Retina (tissue), 1 donor: ENCODE results near the gene TCF7L1.

Experiments
- DNase-seq: peaks from one replicate; pipeline ENCODE4 v3.0.0-alpha.2; 2016

TCF7L1 gene

DNA sequence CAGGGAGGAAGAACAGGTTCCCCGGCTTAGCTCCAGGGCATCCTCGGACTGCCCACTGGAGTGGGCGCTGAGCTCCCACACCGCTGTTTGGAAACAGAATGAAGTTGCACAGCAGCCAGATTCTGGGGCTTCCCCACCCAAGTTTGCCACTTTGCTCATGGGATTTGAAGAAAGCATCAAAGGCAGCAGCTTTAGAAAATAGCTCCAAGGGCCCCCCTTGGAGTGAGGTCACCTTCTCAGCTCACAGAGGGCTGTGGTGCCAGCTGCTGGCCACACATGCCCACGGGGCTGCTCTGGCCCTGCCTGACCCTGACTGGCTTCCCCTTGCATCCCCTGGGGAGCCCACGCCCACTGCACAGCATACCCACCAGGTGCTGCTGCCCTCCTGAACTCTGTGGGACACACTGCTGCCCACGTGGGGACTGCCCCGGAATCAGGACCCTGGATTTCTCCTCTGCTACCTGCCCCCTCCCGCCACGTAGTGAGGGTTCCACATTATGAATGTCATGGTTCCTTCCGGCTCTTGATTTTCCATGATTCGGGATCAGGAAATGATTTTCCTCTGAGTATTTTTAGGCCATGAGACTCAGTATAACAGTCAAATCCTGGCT lies 124.3 kb downstream of the TCF7L1 start:
- no peak for DNase-seq

DNA sequence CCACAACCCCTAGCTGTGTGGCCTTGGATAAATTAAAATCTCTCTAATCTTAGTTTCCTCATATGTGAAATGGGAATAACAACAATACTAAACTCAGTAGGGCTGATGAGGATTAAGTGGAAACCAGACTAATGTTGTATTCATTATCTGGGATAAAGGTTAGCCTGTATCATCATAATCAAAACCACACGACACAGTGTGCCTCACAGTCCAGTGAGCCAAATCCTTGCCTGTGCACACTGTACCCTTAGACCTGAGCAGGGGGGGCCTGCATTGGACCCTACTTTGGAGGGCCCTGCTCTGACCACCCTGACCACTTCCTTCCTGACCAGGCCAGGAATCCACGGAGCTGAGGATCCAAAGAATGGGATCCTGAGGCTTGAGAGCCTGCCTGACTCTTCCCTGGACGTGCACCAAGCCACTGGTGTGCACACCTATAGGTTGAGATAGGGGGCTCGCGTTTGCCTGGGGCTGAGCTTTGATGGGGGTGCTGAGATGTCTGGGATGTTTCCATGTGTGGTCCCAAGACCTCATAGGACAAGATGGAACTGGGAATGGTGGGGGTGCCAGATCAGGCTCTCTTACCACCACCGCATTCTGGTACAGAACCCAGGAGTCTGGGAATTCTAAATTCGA lies 124.9 kb downstream of the TCF7L1 start:
- DNase-seq: no peak

DNA sequence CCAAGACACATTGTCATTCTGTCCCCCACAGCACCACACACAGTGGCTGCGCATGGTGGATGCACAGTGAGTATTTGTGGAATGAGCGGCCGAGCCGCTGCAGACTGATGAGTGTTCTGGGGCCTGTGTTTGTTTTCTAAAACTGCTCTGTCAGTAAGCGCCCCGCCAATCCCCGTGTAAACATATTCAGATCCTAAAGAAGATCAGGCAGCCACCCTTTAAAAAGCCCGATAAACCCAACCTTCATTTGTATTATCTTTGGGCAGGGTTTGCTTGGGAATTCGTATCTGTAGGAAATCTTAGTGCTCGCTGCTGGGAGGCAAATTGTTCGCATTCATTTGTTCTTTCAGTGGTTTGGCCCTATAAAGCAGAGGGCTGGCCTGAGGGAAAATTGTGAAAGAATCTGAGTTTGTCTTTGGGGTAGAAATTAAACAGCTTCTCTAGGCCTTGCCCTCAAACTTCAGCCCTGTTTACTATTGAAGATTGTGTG lies 126.0 kb downstream of the TCF7L1 start:
- DNase-seq: peak; percentile 69

DNA sequence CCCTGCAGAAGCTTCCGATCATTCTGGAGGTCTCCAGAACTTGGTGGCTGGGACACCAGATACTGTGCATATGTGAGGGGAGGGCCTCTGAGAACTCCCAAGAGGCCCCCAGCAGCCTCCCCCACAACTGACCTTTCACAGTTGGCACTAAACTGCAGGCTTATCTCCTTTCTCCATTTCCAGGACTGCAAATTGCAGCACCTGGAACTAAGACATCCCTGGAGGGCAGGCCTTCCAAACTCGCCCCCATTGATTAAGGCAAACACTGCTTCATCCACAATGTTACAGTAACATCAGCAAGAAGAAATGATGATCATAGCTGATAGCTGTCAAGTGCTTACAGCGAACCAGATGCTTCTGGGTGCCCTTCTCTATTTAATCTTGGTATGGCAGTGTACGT lies 126.7 kb downstream of the TCF7L1 start:
- DNase-seq: no peak

DNA sequence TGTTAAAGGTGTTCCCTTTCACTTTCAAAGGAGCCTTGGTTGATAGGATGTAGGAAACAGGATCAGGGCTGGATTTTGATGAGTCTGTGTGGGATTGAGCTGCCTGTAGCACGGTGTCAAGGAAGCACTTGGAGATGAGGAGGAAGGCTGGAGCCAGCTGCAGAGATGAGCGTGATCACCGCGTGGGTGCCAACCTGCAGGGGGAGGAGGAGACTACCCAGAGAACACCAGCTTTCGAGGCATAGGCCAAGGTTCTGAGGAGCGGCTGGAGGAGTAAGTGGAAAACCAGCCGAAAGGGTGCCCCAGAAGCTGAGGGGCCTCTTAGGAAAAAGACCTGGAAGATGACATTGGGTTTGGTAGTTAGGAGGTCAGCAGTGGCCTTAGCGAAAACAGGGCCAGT lies 130.4 kb downstream of the TCF7L1 start:
- DNase-seq: no peak

DNA sequence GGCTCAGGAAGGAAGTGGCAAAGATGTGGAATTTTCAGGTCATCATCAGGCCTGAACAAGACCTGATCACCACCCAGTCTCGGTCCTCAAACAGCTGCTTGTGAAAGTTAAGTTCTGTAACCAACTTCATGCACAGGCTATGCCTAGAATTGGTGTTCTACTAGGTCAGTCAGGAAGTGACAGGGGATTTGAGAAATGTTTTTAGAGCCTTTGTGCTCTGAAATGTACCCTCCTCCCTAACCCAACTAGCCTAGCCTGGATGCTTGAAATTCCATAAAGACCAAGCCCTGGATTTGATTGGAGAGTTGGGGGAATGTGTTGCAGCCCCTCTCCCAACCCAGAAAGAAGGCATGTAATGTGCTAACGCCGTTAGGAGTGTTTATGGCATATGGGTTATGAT lies 131.3 kb downstream of the TCF7L1 start:
- DNase-seq: no peak

DNA sequence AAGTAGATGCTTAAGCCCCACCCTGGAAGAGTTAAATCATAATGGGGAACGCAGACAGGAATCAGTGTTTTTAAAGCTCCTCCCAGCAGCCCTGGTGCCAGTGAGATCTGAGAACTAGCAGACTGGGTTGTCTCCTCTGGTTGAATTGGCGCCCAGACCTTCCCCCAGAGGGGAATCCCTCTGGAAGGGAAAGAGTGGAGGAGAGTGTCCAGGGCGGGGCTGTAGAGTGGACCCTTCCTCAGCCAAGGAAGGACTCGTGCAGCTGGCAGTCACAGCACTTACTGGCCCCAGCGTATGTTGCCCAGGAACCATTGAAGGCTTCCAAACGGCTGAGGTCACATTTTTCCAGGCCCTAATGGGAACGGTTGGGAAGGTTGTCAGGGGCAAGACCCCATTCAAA lies 132.1 kb downstream of the TCF7L1 start:
- no peak for DNase-seq

DNA sequence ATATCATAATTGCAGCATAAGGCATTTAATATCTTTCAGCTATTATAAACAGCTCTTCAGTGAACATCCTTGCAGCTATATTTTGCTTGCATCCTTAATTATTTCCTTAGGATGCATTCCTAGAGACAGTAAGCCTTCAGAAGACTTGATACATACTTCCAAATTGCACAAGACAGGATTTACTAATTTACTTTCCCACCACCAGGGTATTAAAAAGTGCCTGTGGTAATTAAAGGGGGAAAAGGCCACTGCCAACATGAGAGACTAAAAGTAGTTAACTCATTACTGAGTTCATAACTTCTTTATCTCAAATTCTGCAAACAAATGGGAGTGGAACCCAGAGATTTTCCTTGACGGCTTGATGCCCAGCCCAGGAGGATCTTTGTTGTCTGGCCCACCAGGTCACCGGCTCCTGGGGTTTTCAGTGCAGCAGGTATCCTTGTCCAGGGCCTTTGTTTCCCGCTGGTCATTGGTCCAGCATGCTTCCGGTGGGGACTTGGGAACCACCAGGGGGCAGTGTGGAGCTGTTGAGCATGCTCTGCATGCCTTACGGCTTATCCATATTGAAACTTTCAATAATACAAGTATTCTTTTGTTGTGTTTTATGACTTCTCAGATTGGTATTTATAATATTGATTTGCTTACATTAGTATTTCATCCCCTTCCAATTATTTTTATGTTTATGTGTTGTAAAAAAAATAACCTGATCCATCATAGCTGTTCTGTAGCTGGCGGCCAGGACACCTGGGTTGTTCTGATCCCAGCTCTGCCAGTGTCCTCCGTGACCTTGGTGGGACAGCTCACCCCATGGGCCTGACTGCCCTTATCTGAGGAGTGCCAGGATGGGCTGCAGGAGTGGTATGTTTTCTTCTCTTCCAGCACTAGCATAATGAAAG lies 133.2 kb downstream of the TCF7L1 start:
- no peak for DNase-seq

DNA sequence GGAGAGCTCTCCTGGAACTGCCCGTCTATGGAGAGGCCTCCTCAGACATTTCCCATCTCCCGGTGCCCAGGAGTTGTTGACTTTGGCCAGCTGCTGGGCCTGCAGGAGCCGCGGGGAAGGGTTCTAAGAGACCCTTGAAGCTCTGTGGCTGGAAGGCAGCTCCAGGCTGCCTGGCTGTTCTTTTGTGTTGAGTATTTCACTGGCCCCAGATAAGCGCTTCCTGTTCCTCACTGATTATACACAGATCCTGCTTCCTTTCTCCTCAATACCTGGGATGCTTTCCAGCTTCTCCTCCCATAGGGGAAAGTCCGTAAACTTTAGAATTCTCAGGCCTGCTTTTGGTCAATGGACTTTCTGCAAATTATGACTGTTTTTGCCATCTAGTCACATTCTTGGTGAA lies 136.8 kb downstream of the TCF7L1 start:
- no peak for DNase-seq

DNA sequence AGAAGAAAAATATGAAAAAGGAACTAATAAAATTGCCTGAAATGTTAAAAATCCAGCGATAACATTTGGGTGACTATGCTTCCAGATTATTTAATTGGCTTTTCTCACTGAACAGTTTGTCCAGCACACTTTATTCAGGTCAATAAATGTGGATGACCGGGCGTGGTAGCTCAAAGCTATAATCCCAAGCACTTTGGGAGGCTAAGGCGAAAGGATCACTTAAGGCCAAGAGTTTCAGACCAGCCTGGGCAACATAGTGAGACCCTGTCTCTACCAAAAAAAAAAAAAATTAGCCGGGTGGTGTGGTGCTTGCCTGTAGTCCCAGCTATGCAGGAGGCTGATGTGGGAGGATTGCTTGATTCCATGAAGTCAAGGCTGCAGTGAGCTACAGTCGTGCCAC lies 139.2 kb downstream of the TCF7L1 start:
- DNase-seq: no peak

DNA sequence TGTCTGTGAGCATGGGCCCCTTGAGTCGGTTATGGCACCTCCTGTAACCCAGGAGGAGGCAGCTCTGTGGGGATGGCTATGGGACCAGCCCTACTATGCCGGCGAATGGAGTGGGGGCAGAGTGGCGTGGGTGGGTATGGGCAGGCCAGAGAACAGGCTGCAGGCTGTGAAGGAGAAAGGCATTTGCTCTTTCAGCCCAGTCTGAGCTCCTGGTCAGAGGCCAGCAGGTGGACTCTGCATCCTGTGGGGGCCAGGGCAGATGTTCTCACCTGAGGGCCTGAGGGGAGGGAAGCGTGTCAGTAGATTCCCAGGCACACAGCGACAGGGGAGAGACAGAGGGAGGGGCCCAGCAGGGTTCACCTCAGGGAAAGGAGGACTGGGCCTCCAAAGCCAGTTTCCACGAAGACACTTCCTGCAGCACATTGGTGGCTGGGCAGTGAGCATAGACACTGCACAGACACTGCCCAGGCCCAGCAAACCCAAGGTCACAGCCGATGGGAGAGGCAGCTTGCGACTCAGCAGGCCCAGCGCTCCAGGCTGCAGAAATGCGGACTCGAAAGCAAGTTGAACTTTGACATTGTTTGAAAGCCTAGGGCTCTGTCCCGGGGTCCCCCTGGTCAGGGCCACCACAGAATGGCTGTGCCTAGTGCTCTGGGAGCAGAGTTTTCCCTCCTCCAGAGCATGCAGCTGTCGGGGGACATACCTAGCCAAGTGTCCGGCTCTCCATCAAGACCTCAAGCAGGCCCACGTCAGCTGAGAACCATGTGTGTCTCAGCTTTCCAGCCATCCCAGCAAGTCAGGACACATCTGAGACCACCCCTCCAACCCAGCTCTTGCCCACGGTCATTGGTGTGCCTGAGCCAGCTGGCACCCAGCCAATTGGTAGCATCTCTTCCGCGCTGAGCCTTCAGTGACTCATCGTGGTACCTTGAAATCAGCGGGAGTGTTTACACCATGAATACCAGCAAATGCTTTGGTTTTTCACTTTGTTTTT lies 140.8 kb downstream of the TCF7L1 start:
- DNase-seq: no peak

DNA sequence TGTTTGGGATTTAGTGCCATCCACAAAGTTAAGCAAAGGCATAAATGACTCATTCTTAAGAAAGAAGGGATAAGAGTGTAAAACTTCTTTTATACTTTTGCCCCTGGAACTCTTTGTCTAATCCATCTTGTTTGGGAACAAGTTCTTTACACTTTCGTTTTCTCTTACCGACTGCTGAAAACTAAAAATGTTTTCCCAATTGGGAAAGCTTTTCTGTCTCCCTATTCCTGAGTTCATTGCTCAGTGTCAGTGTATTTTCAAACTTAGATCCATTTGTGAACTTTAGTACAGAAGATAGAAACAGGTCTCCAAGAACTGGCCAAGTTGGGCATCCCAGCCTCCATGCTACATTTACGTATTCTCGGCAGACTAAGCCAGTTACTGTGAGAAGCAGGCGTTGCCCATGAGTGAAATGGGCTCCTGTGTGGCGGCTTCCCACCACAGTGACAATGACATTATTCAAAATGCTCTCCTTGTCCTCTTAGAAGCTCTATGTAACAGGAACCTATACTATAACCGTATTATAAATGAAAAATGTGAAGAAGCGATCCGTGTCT lies 142.9 kb downstream of the TCF7L1 start:
- no peak for DNase-seq

DNA sequence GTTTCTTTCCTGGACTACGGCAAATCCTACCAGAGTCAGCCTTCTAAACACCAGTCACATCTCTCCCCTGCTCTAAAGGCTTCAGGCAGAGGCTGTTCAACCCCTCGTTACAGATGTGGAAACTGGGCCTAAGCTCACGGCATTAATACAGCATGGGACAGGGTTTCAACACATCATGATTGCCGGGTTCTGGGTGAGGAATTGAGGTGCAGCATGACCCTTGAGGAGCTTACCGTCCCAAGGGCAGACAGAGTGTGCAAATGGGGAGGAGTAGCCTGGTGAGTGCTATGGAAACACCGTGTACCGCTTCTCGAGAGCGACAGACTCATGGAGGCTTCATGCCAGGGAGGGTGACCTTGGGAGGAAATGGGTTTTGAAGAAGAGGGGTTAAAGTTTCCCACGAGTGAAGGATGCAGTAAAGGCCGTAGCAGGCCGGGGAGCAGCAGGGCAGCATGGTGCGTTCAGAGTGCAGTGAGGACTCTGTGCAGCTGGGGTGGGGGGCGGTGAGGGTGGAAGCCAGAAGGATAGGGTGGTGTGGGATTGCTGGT lies 143.5 kb downstream of the TCF7L1 start:
- no peak for DNase-seq

DNA sequence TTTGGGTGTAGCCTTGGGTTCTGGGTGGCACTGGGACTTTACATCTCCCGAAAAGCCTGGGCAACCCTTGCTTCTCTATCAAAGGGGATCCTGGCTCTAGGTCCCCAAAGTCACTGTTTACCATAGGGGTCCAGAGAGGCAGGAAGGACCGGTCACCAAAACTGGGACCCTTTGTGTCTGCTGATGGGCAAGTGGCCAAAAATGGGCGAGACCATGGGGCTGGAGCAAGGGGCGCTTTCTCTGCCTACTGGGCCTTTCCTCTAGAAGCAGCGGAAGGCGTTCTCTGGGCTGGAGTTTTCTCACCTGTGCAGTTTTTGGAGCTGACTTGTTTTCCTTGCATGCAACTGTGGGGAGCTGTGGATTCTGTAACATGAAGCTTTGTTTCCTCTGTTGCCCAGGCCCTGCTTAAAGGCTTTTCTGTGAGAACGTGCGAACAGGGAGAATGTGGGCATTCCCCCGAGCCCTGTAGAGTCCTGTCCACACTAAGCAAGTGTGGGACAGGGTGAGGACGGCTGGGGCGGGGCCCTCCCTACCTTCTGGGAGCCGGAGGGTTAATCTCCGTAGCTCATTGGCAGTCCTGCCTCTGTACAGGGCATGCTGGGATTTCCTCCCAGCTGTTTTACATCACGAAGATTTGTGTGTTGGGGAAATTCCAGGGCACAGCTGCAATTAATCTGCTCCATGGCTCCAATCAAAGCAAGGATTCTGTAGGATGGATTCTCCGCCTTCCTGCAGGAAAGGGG lies 144.4 kb downstream of the TCF7L1 start:
- no peak for DNase-seq

DNA sequence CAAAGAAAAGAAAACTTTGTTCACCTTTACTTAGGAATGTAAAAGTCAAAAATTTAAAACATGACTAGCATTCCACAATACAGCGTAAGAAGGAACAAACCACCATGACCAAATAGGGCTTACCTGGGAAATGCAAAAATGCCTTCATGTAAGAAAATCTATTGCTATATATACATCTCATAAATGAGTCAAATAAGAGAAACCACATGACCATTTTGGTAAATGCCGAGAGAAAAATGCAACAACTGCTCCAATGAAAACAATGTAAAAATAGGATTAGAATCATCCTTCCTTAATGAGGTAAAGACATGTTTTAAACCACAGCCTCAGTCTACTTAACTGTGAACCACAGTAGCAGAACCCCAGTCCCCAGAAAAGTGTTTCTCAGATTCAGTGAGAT lies 145.2 kb downstream of the TCF7L1 start:
- DNase-seq: no peak

DNA sequence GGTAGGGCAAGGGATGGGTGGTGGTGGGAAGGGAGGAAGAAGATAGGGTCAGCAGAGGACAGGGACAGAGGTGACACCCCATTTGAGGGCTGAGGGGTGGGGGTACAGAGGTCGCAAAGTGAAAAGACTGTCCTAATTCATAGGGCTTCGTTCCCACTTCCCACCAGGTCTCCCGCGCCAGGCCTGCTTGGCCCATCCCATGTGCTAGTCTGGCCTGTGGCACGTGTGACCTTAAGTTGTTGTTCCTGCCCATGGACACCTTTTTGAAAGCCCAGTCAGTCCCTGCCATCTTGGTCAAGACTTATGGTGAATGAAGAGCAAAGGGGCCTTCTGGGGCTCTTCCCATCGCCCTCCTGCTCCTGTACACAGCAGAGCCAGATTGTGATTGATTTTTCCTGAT lies 148.4 kb downstream of the TCF7L1 start:
- DNase-seq: no peak

DNA sequence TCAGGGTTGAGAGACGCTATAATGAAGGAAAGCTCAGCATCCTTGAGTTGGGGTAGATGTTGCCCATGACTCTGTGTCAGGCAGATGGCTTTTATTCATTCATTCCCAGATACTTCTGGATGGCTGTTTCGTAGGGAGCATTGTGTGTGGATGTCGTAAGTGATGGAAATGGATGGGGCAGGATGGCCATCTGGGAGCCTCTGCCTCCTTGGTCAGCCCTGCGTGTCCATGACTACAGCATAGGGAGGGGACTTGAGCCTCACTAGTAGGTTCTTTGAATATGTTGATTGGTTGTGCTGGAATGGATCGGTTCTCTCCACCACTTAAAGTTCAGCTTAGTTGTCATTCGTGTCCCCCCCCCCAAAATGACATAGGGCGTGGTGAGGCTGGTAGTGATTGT lies 149.7 kb downstream of the TCF7L1 start:
- DNase-seq: no peak

DNA sequence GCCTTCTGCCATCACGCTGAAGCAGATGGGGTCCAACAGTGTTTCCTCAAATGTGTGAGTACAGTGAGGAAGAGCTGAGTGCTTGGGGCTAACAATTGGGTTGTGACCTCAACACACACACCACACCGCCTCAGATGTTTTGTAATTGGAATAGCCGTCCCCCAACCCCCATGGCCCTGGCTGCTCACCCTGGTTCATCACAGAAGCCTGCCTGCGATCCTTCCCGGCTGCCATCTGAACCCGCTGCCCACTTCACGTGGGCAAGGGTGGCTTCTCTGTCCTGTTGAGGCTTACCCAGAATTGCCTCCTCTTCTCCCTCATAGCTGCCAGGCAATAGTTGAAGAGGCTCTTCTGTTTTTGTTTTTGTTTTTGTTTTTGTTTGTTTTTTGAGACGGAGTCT lies 150.4 kb downstream of the TCF7L1 start:
- DNase-seq: no peak

DNA sequence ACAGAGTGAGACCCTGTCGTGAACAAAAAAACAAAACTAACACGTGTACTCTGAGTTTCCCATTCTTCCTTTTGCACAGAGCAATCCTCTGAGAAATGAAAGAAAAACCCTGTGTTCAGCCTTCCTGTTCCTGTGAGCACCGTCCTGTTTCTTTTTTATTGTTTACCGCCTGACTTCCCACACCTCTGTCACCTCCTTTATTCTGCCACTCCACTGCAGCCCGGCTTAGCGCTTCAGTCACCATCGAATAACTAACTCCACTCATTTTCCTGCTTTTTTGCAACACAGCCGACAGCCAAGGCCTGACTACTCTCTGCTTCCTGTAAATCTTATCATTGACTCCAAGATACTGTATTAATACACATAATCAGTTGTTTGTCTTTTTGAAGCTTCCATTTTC lies 153.7 kb downstream of the TCF7L1 start:
- no peak for DNase-seq

DNA sequence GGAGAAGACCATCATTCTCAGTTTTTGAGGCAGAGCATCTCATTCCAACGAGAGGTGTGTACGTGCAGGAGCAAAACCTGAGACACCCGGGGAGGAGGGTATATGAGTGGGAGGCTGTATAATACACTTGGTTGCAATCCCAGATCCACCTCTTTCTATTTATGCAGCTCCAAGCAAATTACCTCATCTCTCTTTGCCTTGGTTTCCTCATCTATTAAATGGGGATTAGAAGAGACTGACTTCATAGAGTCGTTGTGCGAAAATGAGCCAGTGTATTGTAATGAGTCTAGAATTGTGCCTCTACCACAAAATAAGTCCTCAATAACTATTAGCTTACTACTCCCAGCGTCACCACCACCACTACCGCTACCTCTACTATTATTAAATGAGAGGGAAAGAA lies 154.5 kb downstream of the TCF7L1 start:
- no peak for DNase-seq

DNA sequence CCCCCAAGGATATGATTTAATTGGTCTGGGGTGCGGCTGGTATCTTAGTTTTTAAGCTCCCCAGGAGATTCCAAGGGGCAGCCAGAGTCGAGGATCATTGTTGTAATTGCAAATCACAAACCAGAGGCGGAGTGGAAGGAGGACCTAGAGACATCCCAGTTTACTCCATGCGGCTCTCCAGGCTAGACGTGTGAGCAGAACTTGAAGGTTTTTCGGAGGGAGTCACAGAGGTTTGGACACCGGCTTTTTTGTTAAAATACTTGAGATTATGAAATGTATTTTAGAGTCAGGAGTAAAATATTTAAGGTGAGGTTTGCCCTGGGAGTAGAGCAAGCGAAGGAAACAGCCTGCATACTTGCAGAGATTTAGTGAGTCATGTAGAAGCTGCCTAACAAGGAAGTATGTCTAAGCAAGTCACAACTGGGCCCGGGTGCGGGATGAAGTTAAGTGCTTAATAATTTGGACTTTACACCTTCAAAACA lies 155.1 kb downstream of the TCF7L1 start:
- no peak for DNase-seq
